Activated CD8-positive, alpha-beta memory T cell treated with anti-CD3 and anti-CD28 coated beads, Interleukin-2, amount 50 U/mL, for 1 hour (primary cell): ENCODE results near the gene GRXCR2.

Source experiments
- DNase-seq: peaks from one replicate; pipeline ENCODE4 v3.0.0-alpha.2; 2020; ENCODE audit errors: extremely low read depth

GRXCR2 gene

GRCh38 chr5:145835848-145836239, 37.0 kb downstream of the GRXCR2 start:
- DNase-seq: no peak

GRCh38 chr5:145834917-145835847, 37.6 kb downstream of the GRXCR2 start, which contains the start of gene PRELID2:
TSS of gene PRELID2 (minus strand) at chr5:145835342. CDS start at chr5:145835251, 91 bp downstream.
- DNase-seq: no peak

- DNase-seq: no peak
Observed at GRCh38 chr5:145834554-145834916, 38.3 kb downstream of the GRXCR2 start.

- no peak for DNase-seq
Observed at GRCh38 chr5:145833631-145834200, 39.1 kb downstream of the GRXCR2 start.

GRCh38 chr5:145830594-145830993, 42.2 kb downstream of the GRXCR2 start:
- DNase-seq: no peak

- no peak for DNase-seq
Observed at GRCh38 chr5:145829708-145830361, 43.0 kb downstream of the GRXCR2 start.

- DNase-seq: no peak
Observed at GRCh38 chr5:145826895-145827674, 45.7 kb downstream of the GRXCR2 start.

- no peak for DNase-seq
Observed at GRCh38 chr5:145825751-145826180, 47.0 kb downstream of the GRXCR2 start.

GRCh38 chr5:145824040-145824439, 48.8 kb downstream of the GRXCR2 start:
- no peak for DNase-seq

- DNase-seq: no peak
Observed at GRCh38 chr5:145818604-145819003, 54.2 kb downstream of the GRXCR2 start.

- no peak for DNase-seq
Observed at GRCh38 chr5:145812877-145813276, 59.9 kb downstream of the GRXCR2 start.

- no peak for DNase-seq
Observed at GRCh38 chr5:145811834-145812625, 60.8 kb downstream of the GRXCR2 start.
